GM18861 (cell line): Measurements from ENCODE around the gene CYP3A5.
"Not testable (repeated sequence)": the region's sequence is repeated elsewhere in the genome, so short reads cannot be mapped to it uniquely, and the experiment has no call there.

Experiments used
- ATAC-seq: cut with Tn5 transposase; IDR thresholded peaks from one replicate; pipeline ENCODE4 v1.9.1; 2021; ENCODE audit not compliant: unreplicated experiment

CYP3A5 gene

DNA sequence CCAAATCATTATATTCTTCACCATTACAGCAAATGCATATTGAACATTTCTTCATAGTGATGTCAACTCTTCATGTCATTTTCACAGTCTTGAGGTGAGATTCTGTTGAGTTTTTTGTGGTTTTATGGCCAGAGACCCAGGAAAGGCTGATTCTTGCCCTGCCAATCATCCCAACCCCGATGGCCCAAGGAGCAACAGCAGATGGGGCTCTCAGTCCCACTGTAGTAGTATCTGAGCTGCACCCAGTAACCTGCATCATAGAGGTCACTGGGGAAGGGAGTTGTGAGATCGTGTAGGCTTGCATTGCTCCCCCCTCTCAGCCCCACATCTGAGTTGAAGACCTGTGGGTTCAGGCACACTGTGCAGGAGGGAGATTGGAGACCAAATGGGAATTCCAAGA, 36.3 kb downstream of the CYP3A5 start:
- no peak for ATAC-seq

DNA sequence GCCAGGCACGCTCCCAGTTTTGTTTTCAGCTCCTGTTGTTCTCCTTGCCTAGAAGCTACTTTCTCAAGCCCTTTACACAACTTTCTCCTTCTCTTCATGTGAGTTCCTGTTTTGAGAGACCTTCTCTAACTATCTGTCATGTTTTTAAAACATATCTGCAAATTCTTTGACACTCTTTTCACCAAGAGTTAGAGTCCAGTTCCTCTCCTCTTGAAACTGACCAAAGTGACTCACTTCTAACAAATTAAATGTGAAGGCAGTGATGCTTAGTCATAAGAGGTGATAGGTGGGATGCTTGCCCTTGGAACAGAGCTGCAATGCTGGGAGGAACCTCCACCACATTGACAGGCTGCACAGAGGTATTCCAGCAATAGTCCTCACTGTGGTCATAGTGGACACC, 37.8 kb downstream of the CYP3A5 start:
- no peak for ATAC-seq

DNA sequence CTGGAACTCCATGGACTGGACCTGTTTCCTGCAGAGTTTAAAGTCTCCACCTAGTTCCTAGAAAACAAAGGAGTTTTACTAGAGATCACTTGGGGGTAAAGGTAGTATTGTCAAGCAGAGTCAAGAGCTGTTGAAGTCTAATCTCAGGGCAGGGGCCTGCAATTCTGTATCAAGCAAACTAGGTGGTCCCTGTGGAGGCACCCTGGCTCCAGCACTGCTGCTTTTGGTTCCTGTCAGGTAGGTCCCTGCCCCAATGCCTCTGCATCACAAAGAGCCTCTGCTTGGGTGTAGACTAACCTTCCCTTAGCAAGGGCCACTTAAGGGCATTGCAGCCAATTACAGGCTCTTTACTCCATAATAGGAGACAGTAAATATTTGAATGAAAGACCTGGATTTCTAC, 40.5 kb downstream of the CYP3A5 start:
- ATAC-seq, result no peak

DNA sequence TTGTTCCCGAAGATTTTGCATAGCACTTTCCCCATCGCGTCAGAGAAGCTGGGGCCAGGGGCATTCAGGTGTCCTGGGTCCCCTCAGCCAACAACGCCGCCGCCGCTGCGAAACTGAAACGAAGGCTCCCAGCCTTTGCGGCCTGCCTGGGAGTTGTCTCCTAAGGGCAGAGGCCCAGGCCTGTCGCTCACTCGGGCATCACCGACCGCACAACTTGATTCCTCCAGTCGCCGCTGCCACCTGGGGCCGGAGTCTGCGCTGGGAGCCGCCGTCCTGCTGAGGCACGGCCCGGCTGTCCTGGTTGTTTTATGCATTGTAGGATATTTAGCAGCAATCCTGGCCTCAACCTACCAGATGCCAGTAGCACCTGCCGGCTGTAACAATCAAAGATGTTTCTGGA, 41.1 kb downstream of the CYP3A5 start:
- no peak for ATAC-seq

DNA sequence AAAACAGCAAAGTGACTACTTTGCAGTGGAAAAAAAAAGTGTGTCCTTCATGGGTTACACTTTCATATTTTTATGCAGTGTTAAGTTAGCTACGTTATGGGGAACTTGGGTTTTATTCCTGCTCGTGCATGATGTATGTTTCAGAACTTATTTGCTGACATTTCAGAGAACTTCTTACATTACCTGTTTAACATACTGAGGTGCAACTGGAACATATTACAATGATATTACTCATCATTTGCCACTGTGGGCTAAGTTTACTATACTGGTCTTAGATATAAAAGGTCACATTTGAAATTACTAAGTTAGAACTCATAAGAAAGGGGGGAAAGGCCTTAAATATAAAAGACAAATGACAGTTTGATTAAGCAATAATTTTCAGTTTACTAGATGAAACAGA, 42.4 kb downstream of the CYP3A5 start:
- ATAC-seq, result not testable (repeated sequence)

DNA sequence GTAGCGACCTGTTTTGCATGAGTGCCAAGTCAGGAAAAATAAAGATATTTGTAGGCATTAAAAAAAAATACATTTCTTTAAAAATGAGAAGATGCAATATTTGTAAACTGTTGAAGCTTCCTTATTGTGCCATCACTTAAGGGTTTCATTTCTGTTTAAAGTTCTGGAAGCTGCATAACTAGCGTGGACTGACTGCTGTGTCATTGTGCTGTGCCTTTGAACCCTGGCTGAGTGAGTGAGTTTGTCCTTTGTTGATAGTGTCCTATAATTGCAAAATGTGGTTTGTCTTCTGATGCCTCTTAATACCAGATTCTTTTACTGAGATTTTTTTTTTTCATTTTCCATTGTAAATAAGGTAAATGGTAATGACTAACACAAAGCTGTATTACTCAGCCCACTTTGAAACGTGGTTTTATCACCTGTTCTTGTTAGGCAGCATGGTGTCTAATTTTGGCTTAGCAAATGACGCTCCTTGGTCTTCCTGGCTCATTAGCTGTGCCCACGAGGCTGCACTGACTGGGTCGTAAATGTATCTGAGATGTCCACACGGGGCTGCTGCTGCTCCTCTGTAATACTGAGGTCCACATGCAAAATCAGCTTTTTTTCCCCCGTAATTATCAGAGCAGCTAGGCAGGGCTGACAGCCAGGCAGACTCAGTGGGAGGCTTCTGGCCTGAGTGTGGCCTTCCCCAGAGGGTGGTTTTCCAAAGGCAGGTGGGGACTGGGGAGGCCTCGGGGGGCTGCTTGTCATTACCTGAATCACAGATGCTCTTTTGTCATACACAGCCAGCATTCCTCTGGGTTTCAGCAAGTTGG, 48.3 kb downstream of the CYP3A5 start:
- ATAC-seq, result no peak

DNA sequence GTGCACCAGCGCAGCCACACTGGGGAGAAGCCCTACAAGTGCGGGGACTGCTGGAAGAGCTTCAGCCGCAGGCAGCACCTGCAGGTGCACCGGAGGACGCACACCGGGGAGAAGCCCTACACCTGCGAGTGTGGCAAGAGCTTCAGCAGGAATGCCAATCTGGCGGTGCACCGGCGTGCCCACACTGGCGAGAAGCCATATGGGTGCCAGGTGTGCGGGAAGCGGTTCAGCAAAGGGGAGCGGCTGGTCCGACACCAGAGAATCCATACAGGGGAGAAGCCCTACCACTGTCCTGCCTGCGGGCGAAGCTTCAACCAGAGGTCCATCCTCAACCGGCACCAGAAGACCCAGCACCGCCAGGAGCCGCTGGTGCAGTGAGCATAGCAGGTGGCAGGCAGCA, 50.2 kb downstream of the CYP3A5 start:
- ATAC-seq, result no peak

DNA sequence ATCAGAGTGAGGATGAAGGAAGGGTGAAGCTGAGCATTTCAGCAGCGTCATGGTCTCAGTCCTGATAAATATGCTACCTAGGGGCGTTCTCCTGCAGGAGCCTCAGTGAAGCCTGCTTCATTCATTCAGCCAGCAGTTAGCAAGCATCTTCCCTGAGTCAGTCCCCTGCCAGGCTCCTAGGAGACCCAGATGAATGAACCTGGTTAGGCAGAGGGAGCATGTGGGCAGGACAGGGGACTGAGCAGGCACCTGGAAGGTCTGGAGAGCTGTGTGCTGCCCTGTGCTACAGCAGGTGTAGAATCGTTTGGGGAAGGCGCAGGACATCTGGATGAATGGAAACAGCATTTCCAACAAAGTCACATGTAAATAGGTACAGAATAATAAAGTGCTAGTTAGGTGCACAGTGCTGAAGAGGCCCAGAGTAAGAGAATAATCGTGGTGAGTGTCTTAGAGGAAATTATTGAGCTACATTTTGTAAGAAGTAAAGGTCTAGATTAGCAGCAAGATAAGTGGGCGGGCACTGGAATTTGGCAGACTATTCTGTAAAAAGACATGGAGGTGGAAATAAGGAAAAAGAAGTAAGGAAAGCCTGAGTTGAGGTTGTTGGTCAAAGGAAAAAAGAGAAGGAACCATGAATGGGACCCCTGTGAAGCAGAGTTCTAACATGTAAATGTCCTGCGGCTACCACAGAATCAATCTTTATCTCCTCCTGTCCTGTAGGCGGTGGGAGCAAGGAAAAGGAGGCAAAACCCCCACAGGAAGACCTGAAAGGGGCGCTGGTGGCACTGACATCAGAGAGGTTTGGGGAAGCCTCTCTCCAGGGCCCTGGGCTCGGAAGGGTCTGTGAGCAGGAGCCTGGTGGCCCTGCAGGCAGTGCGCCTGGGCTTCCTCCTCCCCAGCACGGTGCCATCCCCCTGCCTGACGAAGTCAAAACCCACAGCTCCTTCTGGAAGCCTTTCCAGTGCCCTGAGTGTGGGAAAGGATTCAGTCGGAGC, 51.0 kb downstream of the CYP3A5 start:
- no peak for ATAC-seq

DNA sequence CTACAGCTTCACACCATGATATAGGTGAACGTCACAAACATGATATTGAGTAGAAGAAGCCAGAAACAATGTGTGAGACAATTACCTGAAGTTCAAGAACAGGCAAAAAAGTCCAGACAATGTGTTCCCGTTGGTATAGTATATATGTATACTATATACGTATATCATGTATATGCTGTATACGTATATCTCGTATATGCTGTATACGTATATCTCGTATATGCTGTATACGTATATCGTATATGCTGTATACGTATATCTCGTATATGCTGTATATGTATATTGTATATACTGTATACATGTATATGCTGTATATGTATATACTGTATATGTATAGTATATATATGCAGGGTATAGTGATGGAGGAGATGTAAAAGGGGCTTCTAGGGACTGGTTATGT, 52.3 kb downstream of the CYP3A5 start:
- no peak for ATAC-seq

DNA sequence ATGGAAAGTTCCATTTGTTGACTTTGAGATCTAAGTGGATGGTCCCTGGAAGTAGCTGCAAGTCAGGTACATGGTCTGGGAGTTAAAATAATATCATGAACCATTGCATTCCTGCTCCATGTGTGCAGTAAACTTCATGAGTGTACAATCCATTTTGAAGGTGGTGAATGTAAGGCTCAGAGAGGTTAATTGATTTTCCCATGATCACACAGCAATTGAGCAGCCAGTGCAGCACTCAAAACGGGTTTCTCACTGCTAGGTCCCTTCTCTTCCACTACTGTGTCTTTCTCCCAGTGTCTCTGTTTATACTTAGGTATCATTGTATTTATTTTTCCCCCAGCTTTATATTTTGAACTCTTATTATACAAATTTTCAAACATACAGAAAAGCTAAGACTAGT, 53.1 kb downstream of the CYP3A5 start:
- ATAC-seq, result no peak

DNA sequence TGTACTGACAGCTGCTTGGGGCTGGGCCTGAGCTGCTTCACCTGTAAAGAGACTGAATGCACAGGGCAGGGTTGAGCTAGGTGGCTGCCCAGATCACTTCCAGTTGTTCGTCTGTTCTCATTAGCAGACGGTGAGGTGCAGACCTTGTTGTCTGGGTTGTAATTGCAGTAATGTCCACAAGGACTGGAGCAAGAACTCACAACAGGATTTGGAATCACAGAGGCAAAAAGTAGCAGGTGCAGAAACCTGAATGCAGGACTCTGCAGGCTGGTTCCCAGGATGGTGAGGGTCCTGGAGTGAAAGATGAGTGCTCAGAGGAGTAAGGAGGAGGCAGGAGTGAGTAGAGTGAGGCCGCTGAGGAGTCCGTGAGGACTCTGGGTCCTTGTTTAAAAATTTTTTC, 53.8 kb downstream of the CYP3A5 start:
- ATAC-seq, result no peak

DNA sequence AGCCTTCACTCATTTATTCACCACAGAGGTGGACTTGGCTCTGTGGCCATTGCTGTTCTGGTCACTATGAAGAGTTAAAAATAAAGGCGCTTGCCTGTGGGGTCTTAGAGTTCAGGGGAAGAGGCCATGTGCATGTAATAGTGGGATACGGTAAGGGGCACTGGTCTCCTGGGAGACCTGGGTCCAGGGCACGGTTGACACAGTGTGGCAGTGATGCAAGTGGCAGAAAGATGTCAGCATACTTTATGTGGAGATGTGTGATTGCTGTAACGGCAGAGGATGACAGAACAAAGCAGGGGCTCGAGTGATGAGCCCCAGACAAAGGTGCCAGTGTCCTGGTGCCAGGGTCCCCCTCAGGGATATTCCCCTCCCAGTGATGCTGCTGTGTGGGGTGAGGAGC, 54.5 kb downstream of the CYP3A5 start:
- no peak for ATAC-seq

DNA sequence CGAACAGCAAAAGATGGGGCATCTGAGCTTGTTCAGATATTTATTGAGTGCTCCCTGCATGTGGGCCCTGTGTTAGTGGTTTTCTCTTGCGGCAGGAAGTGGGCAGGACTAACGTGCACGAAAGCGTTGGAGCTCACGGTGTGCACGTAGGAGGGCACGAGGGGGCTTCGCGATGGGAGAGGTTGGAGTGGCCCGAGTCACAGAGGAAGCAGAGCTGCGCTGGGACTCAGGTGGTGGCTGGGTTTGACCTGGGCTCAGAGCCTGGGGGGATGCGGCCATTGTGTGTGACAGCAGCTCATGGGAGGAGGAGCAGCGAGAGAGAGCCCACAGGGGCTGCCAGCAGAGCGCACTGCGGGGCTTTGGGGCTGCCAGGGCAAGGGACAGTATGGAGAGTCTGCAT, 55.3 kb downstream of the CYP3A5 start:
- no peak for ATAC-seq

DNA sequence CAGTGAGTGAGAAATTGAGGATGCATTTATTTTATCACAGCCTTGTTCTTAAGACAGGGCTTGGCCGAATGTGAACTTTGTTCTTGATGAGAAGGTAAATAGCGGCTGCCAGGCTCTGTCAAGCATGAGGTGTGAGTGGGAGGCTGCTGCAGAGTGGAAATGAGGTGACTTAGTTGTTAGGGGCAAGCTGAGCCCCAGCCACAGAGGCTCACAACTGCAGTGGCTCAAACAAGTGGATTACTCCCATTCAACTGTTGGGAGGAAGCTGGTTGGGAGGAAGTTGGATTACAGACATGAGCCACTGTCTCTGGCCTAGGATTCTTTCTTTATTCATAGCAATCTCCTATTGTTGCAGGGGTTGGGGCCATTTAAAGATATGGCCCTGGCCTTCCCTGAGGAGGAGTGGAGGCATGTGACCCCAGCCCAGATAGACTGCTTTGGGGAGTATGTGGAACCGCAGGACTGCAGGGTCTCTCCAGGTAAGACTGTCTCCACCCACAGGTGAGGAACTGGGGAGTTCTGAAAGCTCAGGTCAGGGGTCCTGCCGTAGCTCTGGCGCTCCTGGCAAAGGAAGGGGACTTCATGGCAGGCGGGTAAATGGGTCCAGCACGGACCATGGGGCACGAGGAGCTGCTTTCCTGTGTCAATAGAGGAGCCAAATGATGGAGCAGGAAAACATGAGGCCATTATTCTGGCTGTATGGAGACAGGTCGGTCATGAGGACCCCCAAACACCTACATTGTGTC, 55.9 kb downstream of the CYP3A5 start:
- ATAC-seq, result no peak

DNA sequence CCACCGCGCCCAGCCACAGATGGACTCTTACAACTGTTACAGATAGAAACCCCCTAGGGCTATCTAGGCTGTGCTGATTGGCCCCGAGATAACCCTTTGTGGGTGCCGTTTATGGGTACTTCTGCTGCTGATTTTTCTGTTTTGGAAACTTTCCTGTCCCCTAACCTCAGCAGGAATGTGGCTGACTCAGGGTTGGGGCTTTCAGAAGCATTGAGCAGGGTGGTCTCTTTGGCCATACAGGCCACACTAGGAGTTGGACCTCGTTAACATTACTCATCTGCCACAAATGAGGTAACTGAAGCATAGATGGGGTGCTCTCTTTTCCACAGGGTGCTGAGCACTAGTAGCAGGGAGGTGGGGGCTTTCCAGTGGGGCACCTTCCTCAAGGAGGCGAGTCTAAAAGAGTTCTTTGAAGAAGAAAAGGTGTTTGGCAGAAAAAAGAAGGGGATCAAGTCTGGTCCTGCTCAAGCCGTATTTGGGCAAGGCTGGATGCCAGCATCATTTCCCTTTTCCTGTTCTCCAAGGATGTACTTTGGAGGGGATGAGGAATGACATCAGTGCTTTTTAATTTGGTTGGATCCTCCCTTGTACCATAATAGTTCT, 56.6 kb downstream of the CYP3A5 start:
- ATAC-seq, result no peak

DNA sequence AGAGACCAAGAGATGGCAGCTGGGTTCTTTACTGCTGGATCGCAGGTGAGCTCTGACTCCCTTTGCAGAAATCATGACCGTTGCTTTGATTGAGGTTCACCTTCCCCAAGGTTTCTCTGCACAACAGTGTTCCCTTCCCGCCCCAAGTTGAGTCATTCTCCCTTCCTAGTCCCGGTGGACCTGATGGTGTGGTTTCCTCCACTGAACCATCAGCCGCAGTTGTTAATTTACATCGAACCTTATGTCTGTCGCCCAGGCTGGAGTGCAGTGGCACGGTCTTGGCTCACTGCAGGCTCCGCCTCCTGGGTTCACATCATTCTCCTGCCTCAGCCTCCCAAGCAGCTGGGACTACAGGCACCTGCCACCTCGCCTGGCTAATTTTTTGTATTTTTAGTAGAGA, 57.2 kb downstream of the CYP3A5 start:
- ATAC-seq, result no peak

DNA sequence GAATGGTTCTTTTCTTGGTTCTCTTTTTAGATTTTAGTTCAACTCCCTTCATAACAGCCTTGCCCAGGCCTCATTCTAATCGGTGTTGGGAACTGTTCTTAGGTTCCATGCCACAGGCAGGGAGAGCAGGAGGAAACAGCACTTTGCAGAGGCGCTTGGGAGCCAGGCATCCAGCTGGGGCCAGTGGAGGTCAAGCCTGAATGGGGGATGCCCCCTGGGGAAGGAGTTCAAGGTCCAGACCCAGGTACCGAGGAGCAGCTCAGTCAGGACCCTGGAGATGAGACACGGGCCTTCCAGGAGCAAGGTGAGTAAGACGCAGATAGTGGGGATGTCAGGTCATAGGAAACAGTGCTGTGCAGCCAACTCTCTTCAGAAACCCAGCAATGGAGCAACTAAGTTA, 58.5 kb downstream of the CYP3A5 start:
- no peak for ATAC-seq

DNA sequence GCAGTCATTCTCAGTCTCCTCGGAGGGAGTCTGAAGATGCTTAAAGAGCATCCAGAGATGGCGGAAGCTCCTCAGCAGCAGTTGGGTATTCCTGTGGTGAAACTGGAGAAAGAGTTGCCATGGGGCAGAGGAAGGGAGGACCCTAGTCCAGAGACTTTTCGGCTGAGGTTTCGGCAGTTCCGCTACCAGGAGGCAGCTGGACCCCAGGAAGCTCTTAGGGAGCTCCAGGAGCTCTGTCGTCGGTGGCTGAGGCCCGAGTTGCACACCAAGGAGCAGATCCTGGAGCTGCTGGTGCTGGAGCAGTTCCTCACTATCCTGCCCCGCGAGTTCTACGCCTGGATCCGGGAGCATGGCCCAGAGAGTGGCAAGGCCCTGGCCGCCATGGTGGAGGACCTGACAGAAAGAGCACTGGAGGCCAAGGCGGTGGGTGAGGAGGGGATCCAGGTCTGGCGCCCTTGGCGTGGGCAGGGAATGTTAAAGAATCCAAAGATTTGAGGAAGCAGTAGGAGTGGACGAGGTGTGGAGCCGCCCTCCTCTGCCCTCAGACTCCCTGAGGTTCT, 60.1 kb downstream of the CYP3A5 start:
- ATAC-seq, result no peak

DNA sequence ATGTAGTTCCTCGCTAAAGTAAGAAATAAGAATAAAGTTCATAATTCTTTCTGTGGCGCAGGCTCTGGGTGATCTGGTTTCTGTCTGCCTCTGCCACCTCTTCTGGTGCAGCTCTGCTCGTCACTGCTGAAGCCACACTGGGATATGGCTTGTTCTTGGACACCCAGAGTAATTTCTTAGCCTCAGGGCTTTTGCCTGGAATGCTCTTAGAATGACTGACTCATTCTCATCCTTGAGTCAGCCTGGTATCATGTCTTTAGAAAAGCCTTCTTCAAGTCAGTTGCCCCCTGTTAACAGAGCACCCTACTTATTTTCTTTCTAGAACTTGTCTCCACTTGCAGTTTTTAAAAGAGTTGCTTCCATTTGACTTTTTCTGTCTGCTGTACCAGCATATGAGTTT, 61.1 kb downstream of the CYP3A5 start:
- ATAC-seq, result no peak

DNA sequence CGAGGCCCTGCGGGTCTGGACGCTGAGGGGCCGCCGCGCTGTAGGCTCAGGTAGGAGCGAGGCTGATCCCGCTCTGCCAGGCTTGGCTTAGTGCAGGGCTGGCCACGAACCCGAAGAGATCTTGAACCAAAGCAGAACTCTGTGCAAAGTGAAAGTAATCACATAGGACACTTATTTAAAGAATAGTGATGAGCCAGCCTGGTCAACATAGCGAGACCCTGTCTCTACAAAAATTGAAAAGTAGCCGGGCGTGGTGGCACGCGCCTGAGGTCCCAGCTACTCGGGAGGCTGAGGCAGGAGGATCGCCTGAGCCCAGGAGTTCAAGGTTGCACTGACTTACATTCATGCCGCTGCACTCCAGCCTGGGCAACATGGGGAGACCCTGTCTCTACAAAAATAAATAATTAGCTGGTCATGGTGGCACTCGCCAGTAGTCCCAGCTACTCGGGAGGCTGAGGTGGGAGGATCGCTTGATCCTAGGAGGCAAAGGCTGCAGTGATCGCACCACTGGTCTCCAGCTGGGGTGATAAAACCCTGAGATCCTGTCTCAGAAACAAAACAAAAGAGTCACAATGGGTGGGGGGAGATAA, 62.5 kb downstream of the CYP3A5 start:
- ATAC-seq, result peak; percentile 28
